Skeletal muscle satellite cell (primary cell): ENCODE results near the gene PSME2.
"Not testable (repeated sequence)": the region's sequence is repeated elsewhere in the genome, so short reads cannot be mapped to it uniquely, and the experiment has no call there.

Experiments
- H3K27me3 ChIP-seq: 2 replicates; pipeline ENCODE4 v1.7.0; 2013; ENCODE audit warnings: low read length; ENCODE audit not compliant: control insufficient read depth, insufficient read depth
- H3K36me3 ChIP-seq: 2 replicates; pipeline ENCODE4 v1.7.0; 2013; ENCODE audit warnings: mild to moderate bottlenecking, control low read depth, low read length; ENCODE audit not compliant: insufficient read depth
- H3K4me1 ChIP-seq: 2 replicates; pipeline ENCODE4 v1.7.0; 2013; ENCODE audit warnings: low read length; ENCODE audit not compliant: control insufficient read depth, insufficient read depth
- H3K4me2 ChIP-seq: 2 replicates; pipeline ENCODE4 v1.7.0; 2013; ENCODE audit warnings: mild to moderate bottlenecking, low read length
- H3K4me3 ChIP-seq: 2 replicates; pipeline ENCODE4 v1.7.0; 2013; ENCODE audit warnings: low read length
- H3K9ac ChIP-seq: 2 replicates; pipeline ENCODE4 v1.7.0; 2013; ENCODE audit warnings: mild to moderate bottlenecking, low read depth, low read length, moderate library complexity
- H3K9me3 ChIP-seq: replicated peaks from 2 replicates; pipeline ENCODE4 v1.7.0; 2013; ENCODE audit warnings: mild to moderate bottlenecking, control low read depth, low read length

Gene PSME2

DNA sequence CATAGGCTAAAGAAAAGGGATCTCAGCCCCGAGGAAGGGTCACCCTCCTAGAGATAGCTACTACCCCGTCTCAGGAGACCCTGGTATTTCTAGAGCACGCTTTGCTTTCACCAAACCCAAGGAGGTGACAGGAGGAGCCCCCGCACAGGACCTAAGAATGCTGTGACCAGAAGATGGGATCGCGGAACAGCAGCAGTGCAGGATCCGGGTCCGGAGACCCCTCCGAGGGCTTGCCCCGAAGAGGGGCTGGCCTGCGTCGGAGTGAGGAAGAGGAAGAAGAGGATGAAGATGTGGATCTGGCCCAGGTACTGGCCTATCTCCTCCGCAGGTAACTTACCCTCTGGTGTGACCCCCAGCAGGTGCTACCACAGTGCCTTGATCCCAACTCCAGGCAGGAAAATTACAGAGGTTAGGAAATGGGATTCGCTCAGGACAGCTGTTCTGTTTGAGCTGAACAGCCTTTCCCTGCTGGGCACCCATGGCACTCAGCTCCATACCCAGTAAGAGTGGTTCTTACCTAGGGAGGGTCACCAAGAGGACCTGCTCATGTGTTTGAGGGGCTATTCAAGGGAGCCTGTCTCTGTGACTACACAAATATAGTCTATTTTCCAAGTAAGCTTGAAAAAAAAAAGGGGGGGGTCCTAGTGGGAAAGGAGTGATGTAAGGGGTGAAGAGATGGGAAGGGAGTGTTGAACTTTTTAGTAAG, 30.8 kb downstream of the PSME2 start:
- no peaks in the 10 kb centered on the region for H3K27me3 ChIP-seq
- H3K36me3 ChIP-seq: peaks cover 17% of the 10 kb centered on the region
- H3K9me3 ChIP-seq: no peaks in the 10 kb centered on the region
- H3K4me1 ChIP-seq: peaks cover 11% of the 10 kb centered on the region
- H3K9ac ChIP-seq: peak overlapping the region; percentile 91
- peak overlapping the region; percentile 90 for H3K4me2 ChIP-seq
- peak overlapping the region; percentile 76 for H3K4me3 ChIP-seq

GRCh38 chr14:24114532-24115421, 31.6 kb downstream of the PSME2 start, which contains the start of the genes DCAF11 and NRL:
DCAF11 (plus strand) TSS chr14:24114777; CDS start chr14:24115595, 818 bp downstream.
NRL (minus strand) TSS chr14:24114949; CDS start chr14:24082848, 32,101 bp downstream.
- H3K9me3 ChIP-seq: no peaks in the 10 kb centered on the region
- peaks cover 14% of the 10 kb centered on the region for H3K36me3 ChIP-seq
- no peaks in the 10 kb centered on the region for H3K27me3 ChIP-seq
- H3K4me1 ChIP-seq: peaks cover 11% of the 10 kb centered on the region
- H3K4me3 ChIP-seq: peak within 1 kb of the TSS; percentile 76
- H3K9ac ChIP-seq: peak within 1 kb of the TSS; percentile 91
- H3K4me2 ChIP-seq: peak within 1 kb of the TSS; percentile 93

DNA sequence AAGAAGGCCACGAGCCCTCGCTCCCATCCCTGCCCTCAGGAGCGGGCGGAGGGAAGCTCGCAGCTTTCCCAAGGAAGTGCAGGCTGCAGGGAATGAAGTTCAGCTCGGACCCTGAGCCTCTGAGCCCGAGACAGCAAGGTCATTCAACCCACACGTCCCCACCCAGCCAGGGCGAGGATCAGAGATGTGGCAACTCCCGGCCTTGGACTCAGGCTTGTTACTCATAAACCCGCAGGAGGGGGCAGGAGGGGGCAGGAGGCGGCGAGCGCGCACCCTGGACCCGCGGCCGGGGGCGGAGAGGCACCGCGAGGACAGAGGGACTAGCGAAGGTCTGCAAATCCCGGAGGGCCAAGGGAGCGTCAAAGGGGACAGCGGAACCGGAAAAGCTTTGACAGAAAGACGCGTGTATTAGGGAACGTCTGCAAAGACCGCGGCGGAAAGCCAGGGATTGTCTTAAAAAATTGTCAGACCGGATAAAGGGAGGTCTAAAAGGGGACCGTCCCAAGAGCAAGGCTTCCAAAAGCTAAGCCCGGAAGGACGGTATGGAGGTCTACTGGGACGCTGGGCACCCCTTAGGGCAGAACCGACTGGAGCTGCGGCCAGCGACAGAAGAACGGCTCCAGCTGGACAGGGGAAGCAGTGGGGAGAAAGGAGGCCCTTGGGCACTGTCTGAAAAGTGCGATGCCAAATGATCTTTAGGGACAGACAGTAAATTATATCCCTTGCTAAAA, 32.4 kb downstream of the PSME2 start:
- Histone ChIP-seq H3K4me3 (peak overlapping the region; percentile 76), H3K36me3 (peaks cover 5% of the 10 kb centered on the region), H3K9me3 (no peaks in the 10 kb centered on the region), H3K27me3 (no peaks in the 10 kb centered on the region), H3K4me2 (peak overlapping the region; percentile 93), H3K4me1 (peaks cover 11% of the 10 kb centered on the region), H3K9ac (peak overlapping the region; percentile 91)

- Histone ChIP-seq H3K9me3 (no peaks in the 10 kb centered on the region), H3K36me3 (no peaks in the 10 kb centered on the region), H3K9ac (peak overlapping the region; percentile 91), H3K4me2 (peak overlapping the region; percentile 93), H3K4me3 (peak overlapping the region; percentile 76), H3K4me1 (peaks cover 13% of the 10 kb centered on the region), H3K27me3 (no peaks in the 10 kb centered on the region)
Measured at GRCh38 chr14:24113379-24113800, 33.0 kb downstream of the PSME2 start.

DNA sequence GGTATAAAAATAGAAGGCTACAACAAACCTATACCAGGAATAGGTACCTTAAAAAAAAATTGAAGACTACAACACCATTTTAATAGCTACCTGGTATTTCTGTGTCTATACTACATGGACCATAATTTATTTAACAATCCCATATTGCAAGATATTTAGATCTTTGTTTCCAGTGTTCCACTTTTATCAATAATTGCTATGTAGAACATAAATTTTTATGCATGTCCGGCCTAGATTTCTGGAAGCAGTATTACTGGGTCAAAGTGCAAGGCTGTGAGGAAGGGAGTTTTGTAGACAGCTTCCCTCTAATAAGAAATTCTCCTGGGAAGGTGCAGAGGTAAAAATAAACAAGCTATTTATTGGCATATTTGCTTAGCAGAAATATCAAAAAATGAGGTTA, 35.9 kb downstream of the PSME2 start:
- Histone ChIP-seq H3K36me3 (no peaks in the 10 kb centered on the region), H3K9me3 (no peaks in the 10 kb centered on the region), H3K27me3 (no peaks in the 10 kb centered on the region), H3K4me1 (peaks cover 13% of the 10 kb centered on the region), H3K4me3 (no peak overlapping the region), H3K9ac (no peak overlapping the region), H3K4me2 (no peak overlapping the region)

GRCh38 chr14:24110060-24110459, 36.4 kb downstream of the PSME2 start:
- Histone ChIP-seq H3K4me2 (no peak overlapping the region), H3K4me1 (peaks cover 11% of the 10 kb centered on the region), H3K36me3 (no peaks in the 10 kb centered on the region), H3K4me3 (no peak overlapping the region), H3K9ac (no peak overlapping the region), H3K9me3 (no peaks in the 10 kb centered on the region), H3K27me3 (no peaks in the 10 kb centered on the region)

DNA sequence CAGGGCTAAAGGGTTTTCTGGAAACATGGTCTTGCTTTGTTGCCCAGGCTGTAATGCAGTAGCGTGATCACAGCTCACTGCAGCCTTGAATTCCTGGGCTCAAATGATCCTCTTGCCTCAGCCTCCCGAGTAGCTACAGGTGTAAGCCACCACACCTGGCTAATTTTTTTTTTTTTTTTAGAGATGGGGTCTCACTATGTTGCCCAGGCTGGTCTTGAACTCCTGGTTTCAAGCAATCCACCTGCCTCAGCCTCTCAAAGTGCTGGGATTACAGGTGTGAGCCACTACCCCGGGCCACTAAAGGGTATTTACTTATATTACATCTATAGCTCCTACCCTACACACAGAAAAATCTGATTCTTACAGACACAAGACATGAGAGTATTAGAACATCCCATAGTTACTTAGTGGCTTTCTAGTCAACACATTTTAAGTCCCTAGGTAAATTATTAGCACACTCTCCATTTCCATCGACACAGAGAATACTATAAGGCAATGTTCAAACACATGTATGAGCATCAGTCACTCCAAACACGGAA, 38.0 kb downstream of the PSME2 start:
- no peak overlapping the region for H3K4me3 ChIP-seq
- H3K36me3 ChIP-seq: no peaks in the 10 kb centered on the region
- H3K4me1 ChIP-seq: peaks cover 8% of the 10 kb centered on the region
- H3K9me3 ChIP-seq: no peaks in the 10 kb centered on the region
- H3K4me2 ChIP-seq: no peak overlapping the region
- no peak overlapping the region for H3K9ac ChIP-seq
- no peaks in the 10 kb centered on the region for H3K27me3 ChIP-seq

GRCh38 chr14:24106672-24107271, 39.6 kb downstream of the PSME2 start:
- Histone ChIP-seq H3K4me1 (peaks cover 6% of the 10 kb centered on the region), H3K27me3 (no peaks in the 10 kb centered on the region), H3K36me3 (no peaks in the 10 kb centered on the region), H3K9me3 (no peaks in the 10 kb centered on the region), H3K4me2 (no peak overlapping the region), H3K4me3 (no peak overlapping the region), H3K9ac (no peak overlapping the region)

GRCh38 chr14:24105609-24106239, 40.7 kb downstream of the PSME2 start:
- not testable (repeated sequence) for H3K4me3 ChIP-seq, H3K4me1 ChIP-seq, H3K4me2 ChIP-seq, H3K36me3 ChIP-seq, H3K27me3 ChIP-seq, H3K9me3 ChIP-seq, H3K9ac ChIP-seq

DNA sequence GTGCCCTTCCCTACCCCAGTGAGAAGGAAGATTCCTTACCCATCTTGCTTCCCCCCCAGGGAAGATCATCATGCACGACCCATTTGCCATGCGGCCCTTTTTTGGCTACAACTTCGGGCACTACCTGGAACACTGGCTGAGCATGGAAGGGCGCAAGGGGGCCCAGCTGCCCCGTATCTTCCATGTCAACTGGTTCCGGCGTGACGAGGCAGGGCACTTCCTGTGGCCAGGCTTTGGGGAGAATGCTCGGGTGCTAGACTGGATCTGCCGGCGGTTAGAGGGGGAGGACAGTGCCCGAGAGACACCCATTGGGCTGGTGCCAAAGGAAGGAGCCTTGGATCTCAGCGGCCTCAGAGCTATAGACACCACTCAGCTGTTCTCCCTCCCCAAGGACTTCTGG, 43.0 kb downstream of the PSME2 start:
- H3K27me3 ChIP-seq: no peaks in the 10 kb centered on the region
- no peak overlapping the region for H3K4me3 ChIP-seq
- no peaks in the 10 kb centered on the region for H3K9me3 ChIP-seq
- peaks cover 4% of the 10 kb centered on the region for H3K4me1 ChIP-seq
- no peak overlapping the region for H3K4me2 ChIP-seq
- H3K36me3 ChIP-seq: peaks cover 9% of the 10 kb centered on the region
- no peak overlapping the region for H3K9ac ChIP-seq
